Lower leg skin (tissue), 4 donors: Measurements from ENCODE around the gene FAM110C. TPM values are rescaled to one million over a fixed set of nuclear protein-coding genes. Genes with fewer than 3 reads are reported as not detected.

ENCODE experiments used
- DNase-seq, 2 donors: peaks; one replicate each; pipeline ENCODE4 v3.0.0-alpha.2; 2019; ENCODE audit warnings: low spot score in 2 of 2
- H3K4me3 ChIP-seq: fragments of 200-600 bp; sonication (generic); 2 replicates; pipeline ENCODE4 v1.5.1; 2017; ENCODE audit warnings: mild to moderate bottlenecking, low read depth; ENCODE audit not compliant: poor library complexity, severe bottlenecking
- CTCF ChIP-seq, 3 donors: fragments of 450-650 bp; IDR thresholded peaks; one replicate each; pipeline ENCODE4 v1.5.1; 2016; ENCODE audit warnings: antibody characterized with exemption in 3 of 3, mild to moderate bottlenecking in 3 of 3, moderate library complexity in 2 of 3
- POLR2A ChIP-seq, 2 donors: fragments of 450-650 bp; IDR thresholded peaks; one replicate each; pipeline ENCODE4 v1.6.1; 2016 to 2017; ENCODE audit warnings: antibody characterized with exemption in 2 of 2, mild to moderate bottlenecking in 1 of 2, moderate library complexity in 1 of 2
- WGBS, 2 donors: methylation state at CpG; one replicate each; pipeline ENCODE4 v1.1.5; 2018; 5-methylcytosine and 5-hydroxymethylcytosine counted together
- intact Hi-C: fragments of 100-400 bp; cut with DNase I; formaldehyde crosslinking; loops from one replicate; pipeline ENCODE4 v1.15.0; 2023; ENCODE audit warnings: low total_unique reads
- total RNA-seq, 4 donors: library from RNA; depleted of rRNA; stranded (reverse); fragments of >200 nt; gene quantifications; one replicate each; pipeline ENCODE4 v1.1.0, GENCODE V29; 2016

Gene FAM110C
- total RNA-seq, 4 donors from 2014 or later = 25.6 to 49.9 (median 30.0) TPM

GRCh38 chr2:66853-67252, 20.5 kb upstream of the FAM110C start:
- TF ChIP-seq CTCF (IDR thresholded peaks at IDR 0.05) = no peak
- TF ChIP-seq POLR2A (IDR thresholded peaks at IDR 0.05) = no peak
- 91% methylated on average over 17 of the region's 17 CpGs for WGBS, 2 donors
- DNase-seq = no peak
- H3K4me3 ChIP-seq = no peak overlapping the region
- intact Hi-C loops = no loop called here

- DNase-seq = no peak
- no peak overlapping the region for H3K4me3 ChIP-seq
- TF ChIP-seq CTCF (IDR thresholded peaks at IDR 0.05) (no peak), POLR2A (IDR thresholded peaks at IDR 0.05) (no peak)
- 81 to 85% methylated on average over 4 of the region's 4 CpGs for WGBS, 2 donors
- intact Hi-C loops = no loop called here
These were observed 18.8 kb upstream of the FAM110C start for GRCh38 chr2:65121-65520.

- no peak overlapping the region for H3K4me3 ChIP-seq
- DNase-seq = no peak
- TF ChIP-seq POLR2A (IDR thresholded peaks at IDR 0.05) (no peak), CTCF (IDR thresholded peaks at IDR 0.05) (no peak)
- 76 to 89% methylated on average over 4 of the region's 4 CpGs for WGBS, 2 donors
- intact Hi-C loops = no loop called here
These were observed 9.5 kb upstream of the FAM110C start for GRCh38 chr2:55587-56448.

- TF ChIP-seq CTCF (IDR thresholded peaks at IDR 0.05) (no peak), POLR2A (IDR thresholded peaks at IDR 0.05) (no peak)
- 39 to 47% methylated on average over 2 of the region's 2 CpGs for WGBS, 2 donors
- DNase-seq = no peak
- intact Hi-C loops = no loop called here
- H3K4me3 ChIP-seq = no peak overlapping the region
These were observed 5.3 kb upstream of the FAM110C start for GRCh38 chr2:51613-52012.

GRCh38 chr2:47737-48136, 1.4 kb upstream of the FAM110C start:
- no peak overlapping the region for H3K4me3 ChIP-seq
- TF ChIP-seq CTCF (IDR thresholded peaks at IDR 0.05) (no peak), POLR2A (IDR thresholded peaks at IDR 0.05) (no peak)
- WGBS, 2 donors = 60 to 67% methylated on average over 3 of the region's 3 CpGs
- DNase-seq = no peak
- intact Hi-C loops = no loop called here

- intact Hi-C loops = no loop called here
- DNase-seq = no peak
- TF ChIP-seq CTCF (IDR thresholded peaks at IDR 0.05) = no peak
- 27 to 28% methylated on average over 14 of the region's 14 CpGs for WGBS, 2 donors
- no peak overlapping the region for H3K4me3 ChIP-seq
These were observed 1.0 kb upstream of the FAM110C start for GRCh38 chr2:47346-47725.
